SU-DHL-6 (cell line): ENCODE results near the gene SCGB1C2.

ENCODE experiments used
- EZH2phosphoT487 ChIP-seq: fragments of 200-600 bp; sonication (generic), shearing (Covaris generic); conservative IDR thresholded peaks from 2 replicates; pipeline ENCODE4 v1.6.1; 2018; ENCODE audit warnings: mild to moderate bottlenecking, antibody characterized with exemption, low read length, moderate library complexity, mixed read lengths
- TF ChIP-seq, protein P1 (sequence below): fragments of 200-600 bp; sonication (generic); IDR thresholded peaks from one replicate; pipeline ENCODE4 v1.5.1; 2017; ENCODE audit warnings: antibody characterized with exemption, mild to moderate bottlenecking, low read length, moderate library complexity; ENCODE audit not compliant: insufficient read depth, poor library complexity, severe bottlenecking

DNA sequence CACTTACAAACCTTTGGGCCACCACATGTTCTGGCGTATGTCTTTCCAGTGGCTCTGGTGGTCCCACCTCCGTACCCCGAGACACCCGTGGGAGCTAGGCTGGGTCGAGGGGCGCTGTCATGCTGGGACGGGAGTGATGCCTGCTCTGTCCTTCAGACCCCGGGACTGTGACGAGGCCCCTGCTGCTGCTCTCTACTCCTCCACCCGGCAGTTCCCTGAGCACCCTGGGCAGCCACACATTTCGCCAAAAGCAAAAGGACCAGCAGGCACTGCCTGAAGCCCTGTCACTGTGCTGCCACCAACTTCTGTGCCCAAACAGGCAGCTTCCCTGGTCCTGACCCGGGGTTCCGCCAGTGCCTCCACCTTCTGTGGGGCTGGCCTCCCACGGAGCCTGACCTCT lies 28.6 kb downstream of the SCGB1C2 start:
- TF ChIP-seq, protein P1, sequence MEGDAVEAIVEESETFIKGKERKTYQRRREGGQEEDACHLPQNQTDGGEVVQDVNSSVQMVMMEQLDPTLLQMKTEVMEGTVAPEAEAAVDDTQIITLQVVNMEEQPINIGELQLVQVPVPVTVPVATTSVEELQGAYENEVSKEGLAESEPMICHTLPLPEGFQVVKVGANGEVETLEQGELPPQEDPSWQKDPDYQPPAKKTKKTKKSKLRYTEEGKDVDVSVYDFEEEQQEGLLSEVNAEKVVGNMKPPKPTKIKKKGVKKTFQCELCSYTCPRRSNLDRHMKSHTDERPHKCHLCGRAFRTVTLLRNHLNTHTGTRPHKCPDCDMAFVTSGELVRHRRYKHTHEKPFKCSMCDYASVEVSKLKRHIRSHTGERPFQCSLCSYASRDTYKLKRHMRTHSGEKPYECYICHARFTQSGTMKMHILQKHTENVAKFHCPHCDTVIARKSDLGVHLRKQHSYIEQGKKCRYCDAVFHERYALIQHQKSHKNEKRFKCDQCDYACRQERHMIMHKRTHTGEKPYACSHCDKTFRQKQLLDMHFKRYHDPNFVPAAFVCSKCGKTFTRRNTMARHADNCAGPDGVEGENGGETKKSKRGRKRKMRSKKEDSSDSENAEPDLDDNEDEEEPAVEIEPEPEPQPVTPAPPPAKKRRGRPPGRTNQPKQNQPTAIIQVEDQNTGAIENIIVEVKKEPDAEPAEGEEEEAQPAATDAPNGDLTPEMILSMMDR, result no peak
- TF ChIP-seq EZH2phosphoT487, result no peak
